ENCODE measurements around the gene IQCM. TPM values are rescaled to one million over a fixed set of nuclear protein-coding genes. Genes with fewer than 3 reads are reported as not detected.
A peak's percentile ranks its signal among the peaks of the same experiment; 100 is the strongest.
"Not testable (repeated sequence)": the region's sequence is repeated elsewhere in the genome, so short reads cannot be mapped to it uniquely, and the experiment has no call there.

IQCM gene
- total RNA-seq, 1 donor from 2014 or later = not detected

- TF ChIP-seq, protein P1, sequence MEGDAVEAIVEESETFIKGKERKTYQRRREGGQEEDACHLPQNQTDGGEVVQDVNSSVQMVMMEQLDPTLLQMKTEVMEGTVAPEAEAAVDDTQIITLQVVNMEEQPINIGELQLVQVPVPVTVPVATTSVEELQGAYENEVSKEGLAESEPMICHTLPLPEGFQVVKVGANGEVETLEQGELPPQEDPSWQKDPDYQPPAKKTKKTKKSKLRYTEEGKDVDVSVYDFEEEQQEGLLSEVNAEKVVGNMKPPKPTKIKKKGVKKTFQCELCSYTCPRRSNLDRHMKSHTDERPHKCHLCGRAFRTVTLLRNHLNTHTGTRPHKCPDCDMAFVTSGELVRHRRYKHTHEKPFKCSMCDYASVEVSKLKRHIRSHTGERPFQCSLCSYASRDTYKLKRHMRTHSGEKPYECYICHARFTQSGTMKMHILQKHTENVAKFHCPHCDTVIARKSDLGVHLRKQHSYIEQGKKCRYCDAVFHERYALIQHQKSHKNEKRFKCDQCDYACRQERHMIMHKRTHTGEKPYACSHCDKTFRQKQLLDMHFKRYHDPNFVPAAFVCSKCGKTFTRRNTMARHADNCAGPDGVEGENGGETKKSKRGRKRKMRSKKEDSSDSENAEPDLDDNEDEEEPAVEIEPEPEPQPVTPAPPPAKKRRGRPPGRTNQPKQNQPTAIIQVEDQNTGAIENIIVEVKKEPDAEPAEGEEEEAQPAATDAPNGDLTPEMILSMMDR (IDR thresholded peaks at IDR 0.05; ENCODE audit: insufficient read depth, low read length, poor library complexity, severe bottlenecking) = no peak
- DNase-seq (ENCODE audit: low read depth) = no peak
- Histone ChIP-seq H3K4me3 (ENCODE audit: low read depth, low read length) (no peak overlapping the region), H3K27me3 (ENCODE audit: control insufficient read depth, insufficient read depth, low read length) (no peaks in the 10 kb centered on the region), H3K36me3 (ENCODE audit: control insufficient read depth, insufficient read depth, low read length) (no peaks in the 10 kb centered on the region)
Observed at GRCh38 chr4:149345424-149345823, 470.2 kb downstream of the IQCM start.

DNA sequence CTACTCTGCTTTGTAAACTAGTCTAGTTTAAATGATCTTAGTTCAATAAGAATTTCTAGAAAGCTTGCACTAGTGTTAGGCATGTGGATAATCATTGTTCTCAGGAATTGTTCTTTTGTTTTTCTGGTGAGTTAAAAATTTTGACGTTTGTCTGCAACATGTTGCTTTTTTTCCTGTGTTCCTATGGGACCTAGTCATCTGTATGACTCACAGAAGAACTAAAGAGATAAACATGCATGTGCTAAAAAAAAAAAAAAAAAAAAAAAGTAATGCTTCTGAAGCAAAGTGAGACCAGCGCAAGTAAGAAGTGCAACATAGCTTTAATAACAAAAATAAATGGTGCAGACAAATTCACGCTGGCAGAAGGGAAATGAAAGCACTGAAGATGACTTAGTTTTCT, 471.2 kb downstream of the IQCM start:
- peak; percentile 0 for DNase-seq (ENCODE audit: low read depth)
- Histone ChIP-seq H3K4me3 (ENCODE audit: low read depth, low read length) (no peak overlapping the region), H3K36me3 (ENCODE audit: control insufficient read depth, insufficient read depth, low read length) (no peaks in the 10 kb centered on the region), H3K27me3 (ENCODE audit: control insufficient read depth, insufficient read depth, low read length) (no peaks in the 10 kb centered on the region)
- TF ChIP-seq, protein P1 (IDR thresholded peaks at IDR 0.05; ENCODE audit: insufficient read depth, low read length, poor library complexity, severe bottlenecking) = no peak

DNA sequence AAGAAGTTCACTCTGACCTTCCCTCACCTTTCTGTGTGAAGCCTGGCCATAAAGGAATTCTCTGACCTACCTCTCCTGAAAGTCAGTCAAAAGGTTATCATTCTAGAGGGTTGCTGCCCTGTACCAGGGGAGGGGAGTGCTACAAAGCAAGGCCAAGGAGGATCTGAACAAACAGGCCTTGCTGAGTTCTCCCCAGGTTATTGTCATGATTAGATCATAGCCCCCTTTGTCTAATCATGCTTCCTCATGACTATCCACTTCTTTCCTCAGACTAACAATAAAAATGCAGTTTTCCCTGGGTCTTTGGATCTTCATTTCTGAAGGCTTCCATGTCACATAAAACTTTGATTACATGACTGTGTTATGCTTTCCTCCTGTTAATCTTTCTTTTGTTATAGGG, 472.0 kb downstream of the IQCM start:
- H3K27me3 ChIP-seq (ENCODE audit: control insufficient read depth, insufficient read depth, low read length) = no peaks in the 10 kb centered on the region
- TF ChIP-seq, protein P1 (IDR thresholded peaks at IDR 0.05; ENCODE audit: insufficient read depth, low read length, poor library complexity, severe bottlenecking) = no peak
- H3K36me3 ChIP-seq (ENCODE audit: control insufficient read depth, insufficient read depth, low read length) = no peaks in the 10 kb centered on the region
- no peak overlapping the region for H3K4me3 ChIP-seq (ENCODE audit: low read depth, low read length)
- no peak for DNase-seq (ENCODE audit: low read depth)

DNA sequence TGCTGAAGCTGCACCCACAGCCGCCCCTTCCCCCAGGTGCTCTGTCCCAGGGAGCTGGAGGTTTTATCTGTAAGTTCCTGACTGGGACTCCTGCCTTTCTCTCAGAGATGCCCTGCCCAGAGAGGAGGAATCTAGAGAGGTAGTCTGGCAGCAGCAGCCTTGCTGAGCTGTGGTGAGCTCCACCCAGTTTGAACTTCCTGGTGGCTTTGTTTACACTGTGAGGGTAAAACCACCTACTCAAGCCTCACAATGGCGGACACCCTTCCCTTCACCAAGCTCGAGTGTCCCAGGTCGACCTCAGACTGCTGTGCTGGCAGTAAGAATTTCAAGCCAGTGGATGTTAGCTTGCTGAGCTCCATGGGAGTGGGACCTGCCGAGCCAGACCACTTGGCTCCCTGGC, 474.5 kb downstream of the IQCM start:
- not testable (repeated sequence) for H3K4me3 ChIP-seq (ENCODE audit: low read depth, low read length); H3K36me3 ChIP-seq (ENCODE audit: control insufficient read depth, insufficient read depth, low read length); DNase-seq (ENCODE audit: low read depth); H3K27me3 ChIP-seq (ENCODE audit: control insufficient read depth, insufficient read depth, low read length)

GRCh38 chr4:149328161-149328560, 487.5 kb downstream of the IQCM start:
- H3K27me3 ChIP-seq (ENCODE audit: control insufficient read depth, insufficient read depth, low read length) = no peaks in the 10 kb centered on the region
- no peaks in the 10 kb centered on the region for H3K36me3 ChIP-seq (ENCODE audit: control insufficient read depth, insufficient read depth, low read length)
- TF ChIP-seq, protein P1 (IDR thresholded peaks at IDR 0.05; ENCODE audit: insufficient read depth, low read length, poor library complexity, severe bottlenecking) = no peak
- no peak overlapping the region for H3K4me3 ChIP-seq (ENCODE audit: low read depth, low read length)
- no peak for DNase-seq (ENCODE audit: low read depth)

DNA sequence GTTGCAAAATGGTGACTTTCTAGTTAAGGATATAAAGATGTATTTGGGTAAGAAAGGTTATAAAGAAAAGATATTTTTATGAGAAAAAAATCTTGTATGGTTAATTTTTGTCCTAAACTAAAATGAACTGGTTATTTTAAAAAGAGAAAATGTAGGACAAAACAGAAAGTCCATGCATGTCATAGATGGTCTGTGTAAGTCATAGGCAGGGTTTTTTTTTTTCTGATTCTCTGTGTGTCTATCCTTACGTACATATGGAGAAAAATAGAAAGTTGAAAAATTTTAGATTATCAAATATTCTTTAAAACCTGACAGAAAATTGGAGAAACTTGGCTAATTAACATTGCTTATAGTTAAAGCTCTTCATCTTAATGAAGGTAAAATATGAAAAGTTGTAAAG, 493.4 kb downstream of the IQCM start:
- DNase-seq (ENCODE audit: low read depth) = no peak
- no peak overlapping the region for H3K4me3 ChIP-seq (ENCODE audit: low read depth, low read length)
- H3K27me3 ChIP-seq (ENCODE audit: control insufficient read depth, insufficient read depth, low read length) = no peaks in the 10 kb centered on the region
- TF ChIP-seq, protein P1 (IDR thresholded peaks at IDR 0.05; ENCODE audit: insufficient read depth, low read length, poor library complexity, severe bottlenecking) = no peak
- no peaks in the 10 kb centered on the region for H3K36me3 ChIP-seq (ENCODE audit: control insufficient read depth, insufficient read depth, low read length)

Data from kidney epithelial cell (primary cell).